HG03175 (cell line): ENCODE measurements around the gene KLK6.

Source experiments
- ATAC-seq: cut with Tn5 transposase; IDR thresholded peaks from one replicate; pipeline ENCODE4 v1.9.1; 2021; ENCODE audit warnings: mild to moderate bottlenecking, moderate library complexity; ENCODE audit not compliant: unreplicated experiment

KLK6 gene

DNA sequence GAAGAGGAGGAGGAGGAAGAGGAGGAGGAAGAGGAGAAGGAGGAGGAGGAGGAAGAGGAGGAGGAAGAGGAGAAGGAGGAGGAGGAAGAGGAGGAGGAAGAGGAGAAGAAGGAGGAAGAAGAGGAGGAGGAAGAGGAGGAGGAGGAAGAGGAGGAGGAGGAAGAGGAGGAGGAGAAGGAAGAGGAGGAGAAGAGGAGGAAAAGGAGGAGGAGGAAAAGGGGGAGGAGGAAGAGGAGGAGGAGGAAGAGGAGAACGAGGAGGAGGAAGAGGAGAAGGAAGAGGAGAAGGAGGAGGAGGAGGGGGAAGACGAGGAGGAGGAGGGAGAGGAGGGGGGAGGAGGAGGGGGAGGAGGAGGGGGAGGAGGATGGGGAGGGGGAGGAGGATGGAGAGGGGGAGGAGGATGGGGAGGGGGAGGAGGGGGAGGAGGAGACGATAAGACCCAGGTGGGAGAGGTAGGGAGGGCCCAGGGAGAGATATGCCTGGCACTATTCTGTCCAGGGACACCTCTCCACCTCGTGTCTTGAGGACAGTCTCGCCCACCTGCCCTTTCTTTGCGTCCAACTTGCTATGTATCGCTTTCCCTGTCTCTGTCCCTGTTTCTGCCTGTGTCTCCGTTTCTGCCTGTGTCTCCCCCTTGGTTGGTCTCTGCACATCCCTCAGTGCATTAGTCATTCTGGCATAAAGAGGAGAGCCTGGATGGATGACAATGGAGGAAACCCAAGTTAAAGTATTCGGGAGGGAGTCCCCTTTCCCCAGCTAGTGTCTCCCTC lies 9.5 kb downstream of the KLK6 start:
- ATAC-seq = no peak

- ATAC-seq = no peak
These were observed 11.8 kb downstream of the KLK6 start for GRCh38 chr19:50957587-50957986.

DNA sequence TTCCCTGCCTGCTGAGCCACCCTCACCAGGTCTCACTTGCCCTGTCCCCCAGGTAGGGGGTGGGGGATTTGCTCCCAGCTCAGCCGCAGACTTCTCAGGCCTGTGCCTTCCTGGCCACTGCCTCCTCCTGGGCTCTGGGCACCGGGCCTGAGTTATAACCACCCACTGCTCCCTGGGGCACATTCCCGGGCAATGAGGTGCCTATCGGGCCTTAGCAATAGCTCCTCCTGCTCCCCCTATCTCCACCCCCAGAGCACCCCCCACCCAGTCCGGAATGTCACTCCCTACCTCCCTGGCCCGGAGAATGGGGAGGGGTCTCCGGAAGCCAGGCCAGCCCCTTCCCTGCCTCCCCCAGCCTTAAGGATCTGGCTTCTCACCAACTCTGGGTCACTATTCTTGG lies 16.5 kb downstream of the KLK6 start, which contains the start of gene KLK5:
Gene KLK5, minus strand, starts transcription at position 129 of the 400 bp plus-strand sequence. CDS start 381 bp downstream, outside the sequence.
- no peak for ATAC-seq

- ATAC-seq = no peak
These were observed 19.5 kb downstream of the KLK6 start for GRCh38 chr19:50949861-50950260.

- no peak for ATAC-seq
These were observed 22.3 kb downstream of the KLK6 start for GRCh38 chr19:50947123-50947522.

DNA sequence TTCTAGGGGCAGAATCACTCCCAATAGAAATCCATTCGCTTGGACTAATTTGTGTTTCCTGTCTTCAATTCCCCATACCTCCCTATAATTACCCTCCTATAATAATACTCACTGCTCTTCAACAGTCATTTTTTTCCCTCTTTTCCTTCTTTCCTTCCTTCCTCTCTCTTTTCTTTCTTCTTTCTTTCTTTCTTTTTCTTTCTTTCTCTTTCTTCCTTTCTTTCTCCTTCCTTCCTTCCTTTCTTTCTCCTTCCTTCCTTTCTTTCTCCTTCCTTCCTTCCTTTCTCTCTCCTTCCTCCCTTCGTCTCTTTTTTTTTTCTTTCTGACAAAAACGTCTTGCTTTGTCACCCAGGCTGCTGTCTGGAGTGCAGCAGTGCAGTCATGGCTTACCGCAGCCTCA lies 24.6 kb downstream of the KLK6 start:
- ATAC-seq = no peak

GRCh38 chr19:50943074-50943828 lies 26.1 kb downstream of the KLK6 start:
- no peak for ATAC-seq

DNA sequence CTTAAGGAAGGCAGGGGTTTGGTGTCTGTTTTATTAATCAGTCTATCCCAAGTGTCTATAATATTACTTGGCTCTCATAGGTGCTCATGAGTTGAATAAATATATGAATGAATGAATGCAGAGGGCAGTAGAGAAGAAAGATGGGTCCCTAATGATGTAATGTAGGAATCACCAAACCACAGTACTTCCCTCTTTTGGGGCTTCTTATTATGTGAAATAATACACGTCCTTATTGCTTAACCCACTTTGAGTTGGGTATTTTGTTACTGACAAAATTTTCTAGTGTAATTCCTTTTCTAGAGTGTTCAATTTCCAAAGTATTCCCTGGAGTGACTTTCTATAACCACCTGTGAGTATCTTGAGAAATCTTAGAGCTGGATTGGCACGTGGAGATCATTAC lies 29.8 kb downstream of the KLK6 start:
- no peak for ATAC-seq

GRCh38 chr19:50933640-50934039 lies 35.8 kb downstream of the KLK6 start:
- ATAC-seq = no peak

- ATAC-seq = no peak
These were observed 36.7 kb downstream of the KLK6 start for GRCh38 chr19:50932690-50933083.

DNA sequence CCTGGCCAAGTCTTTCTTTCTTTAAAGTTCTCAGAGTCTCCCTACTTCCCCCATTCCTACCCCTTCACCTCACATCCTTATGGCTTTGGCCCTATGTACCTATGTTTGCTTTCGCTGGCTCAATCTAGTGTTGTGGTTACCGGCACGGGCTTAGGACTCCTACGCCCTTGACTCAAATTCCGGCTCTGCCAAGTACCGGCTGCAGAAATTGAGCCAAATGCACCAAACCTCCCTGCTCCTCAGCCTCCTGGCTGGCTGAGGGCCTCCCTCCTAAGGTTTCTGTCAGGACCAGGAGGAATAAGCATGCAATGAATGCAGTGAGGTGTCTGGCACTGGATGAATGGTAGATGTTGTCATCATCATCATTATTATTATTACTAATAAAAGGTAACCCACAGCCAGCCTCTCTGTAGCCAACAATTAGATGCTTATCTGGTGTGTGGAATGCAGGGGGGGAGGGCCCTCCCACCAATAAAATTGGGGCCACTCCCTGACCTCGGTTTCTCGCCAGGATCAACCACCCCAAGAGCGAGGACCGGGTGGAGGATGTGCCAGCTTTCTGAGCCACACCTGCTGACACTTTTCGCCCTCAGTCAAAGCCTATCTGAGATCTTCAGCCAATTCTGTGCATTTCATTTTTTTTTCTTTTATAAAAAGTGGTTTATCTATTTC lies 37.2 kb downstream of the KLK6 start:
- ATAC-seq = no peak

DNA sequence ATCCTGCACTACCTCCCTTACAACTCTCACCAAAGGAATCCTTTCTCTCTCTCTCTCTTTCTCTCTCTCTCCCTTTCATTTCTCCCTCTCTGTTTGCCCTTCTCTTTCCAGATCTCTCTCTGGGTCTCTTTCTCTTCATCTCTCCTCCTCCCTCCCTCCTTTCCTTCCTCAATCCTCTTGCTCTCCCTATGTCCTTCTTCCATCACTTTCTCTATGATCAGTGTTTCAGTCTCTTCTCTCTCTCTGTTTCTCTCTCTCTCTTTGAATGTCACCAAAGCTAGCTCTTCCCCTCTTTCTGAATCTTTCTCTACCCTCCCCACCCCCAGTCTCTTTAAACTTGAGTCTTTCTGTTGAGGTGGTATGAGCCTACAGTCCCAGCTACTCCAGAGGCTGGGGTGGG lies 38.4 kb downstream of the KLK6 start:
- ATAC-seq = no peak

DNA sequence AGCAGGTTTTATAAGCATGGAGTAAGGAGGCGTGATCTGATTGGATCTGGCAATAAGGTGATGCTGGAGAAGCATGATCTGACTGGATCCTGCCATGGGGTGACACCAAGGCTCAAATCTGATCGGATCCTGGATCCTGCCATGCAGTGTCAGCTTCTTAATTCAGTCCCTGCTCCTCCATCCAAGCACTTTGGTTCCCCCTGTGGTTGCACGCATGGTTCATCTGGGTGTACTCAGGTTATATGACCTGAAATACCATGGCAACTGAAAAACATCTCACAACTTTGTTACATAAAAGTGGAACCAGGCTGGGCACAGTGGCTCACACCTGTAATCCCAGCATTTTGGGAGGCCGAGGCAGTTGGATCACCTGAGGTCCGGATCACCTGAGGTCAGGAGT lies 40.6 kb downstream of the KLK6 start:
- ATAC-seq = no peak

DNA sequence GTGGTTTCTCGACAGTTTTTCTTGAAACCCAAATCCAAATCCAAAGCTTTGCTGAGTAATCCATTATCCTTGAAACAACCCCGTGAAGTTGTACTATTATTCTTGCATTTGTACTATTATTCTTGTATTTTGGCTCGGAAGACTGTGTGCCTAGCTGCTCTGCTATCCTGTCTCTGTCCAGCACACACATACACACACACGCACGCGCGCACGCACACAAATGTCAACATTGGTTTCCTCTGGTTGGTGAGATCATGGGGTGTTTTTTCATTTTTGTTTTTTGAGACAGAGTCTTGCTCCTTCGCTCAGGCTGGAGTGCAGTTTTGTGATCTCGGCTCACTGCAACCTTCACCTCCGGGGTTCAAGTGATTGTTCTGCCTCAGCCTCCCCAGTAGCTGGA lies 43.2 kb downstream of the KLK6 start:
- ATAC-seq = no peak

DNA sequence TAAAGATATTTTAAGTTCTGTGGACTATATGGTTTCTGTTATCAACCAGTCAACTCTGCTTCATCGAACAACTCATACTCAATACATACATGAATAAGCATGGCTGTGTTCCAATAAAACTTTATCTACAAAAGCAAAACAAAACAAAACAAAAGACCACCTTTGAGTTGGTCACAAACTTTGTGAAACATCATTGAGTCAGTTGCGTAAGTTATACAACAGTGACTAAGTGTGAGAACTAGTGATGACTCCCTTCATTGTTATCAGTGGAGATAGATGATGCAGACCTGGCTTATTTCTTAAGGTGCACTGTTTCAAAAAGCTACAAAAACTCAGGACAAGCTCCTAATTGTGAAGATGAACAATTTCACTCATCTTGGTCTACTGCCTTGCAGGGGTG lies 43.7 kb downstream of the KLK6 start:
- no peak for ATAC-seq

- no peak for ATAC-seq
These were observed 44.8 kb downstream of the KLK6 start for GRCh38 chr19:50924586-50924985.

DNA sequence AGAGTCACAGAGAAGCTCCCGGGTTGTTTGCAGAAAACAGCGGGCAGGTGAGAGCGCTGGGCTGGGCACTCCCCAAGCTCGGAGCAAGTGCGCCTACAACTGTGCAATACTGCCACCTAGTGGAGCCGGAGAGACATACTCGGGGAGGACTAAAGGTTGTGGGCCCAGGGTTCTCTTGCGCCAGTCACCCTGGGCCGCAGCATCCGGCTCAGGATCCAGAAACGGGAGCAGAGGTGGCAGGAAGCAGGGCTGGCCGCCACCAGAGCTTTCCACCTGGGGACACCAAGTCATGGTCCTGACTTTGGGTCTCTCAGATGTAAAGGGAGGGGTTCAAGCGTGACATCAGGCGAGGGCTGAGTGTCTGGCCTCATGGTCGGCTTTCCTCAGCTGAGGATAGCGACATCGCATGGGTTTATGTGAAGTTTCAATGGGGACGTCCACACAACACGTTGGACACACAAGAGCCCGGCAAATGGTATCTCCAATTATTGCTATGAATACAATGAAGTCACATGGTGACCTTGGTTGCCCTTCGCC lies 47.0 kb downstream of the KLK6 start:
- ATAC-seq = peak; percentile 57

GRCh38 chr19:50921426-50922316 lies 47.7 kb downstream of the KLK6 start:
- peak; percentile 18 for ATAC-seq

GRCh38 chr19:50916069-50916468 lies 53.3 kb downstream of the KLK6 start:
- no peak for ATAC-seq
